GM23338 (cell line): ENCODE results near the gene LMOD1. TPM values are rescaled to one million over a fixed set of nuclear protein-coding genes. Genes with fewer than 3 reads are reported as not detected.

ENCODE experiments used
- ATAC-seq: fragments of 200-7000 bp; cut with Tn5 transposase; 3 replicates; pipeline ENCODE4 v1.9.1; 2020
- DNase-seq: peaks from one replicate; pipeline ENCODE4 v3.0.0-alpha.2; 2015; ENCODE audit warnings: low spot score
- H2AFZ ChIP-seq: fragments of 200-600 bp; sonication (generic); 2 replicates; pipeline ENCODE4 v1.8.0; 2016; ENCODE audit warnings: antibody characterized with exemption, mild to moderate bottlenecking, moderate library complexity
- H3F3A ChIP-seq: fragments of 200-600 bp; sonication (generic); replicated peaks from 2 replicates; pipeline ENCODE4 v1.8.0; 2017; ENCODE audit warnings: antibody characterized with exemption, mixed run types, low read depth
- H3K27ac ChIP-seq: fragments of 200-600 bp; sonication (generic); 2 replicates; pipeline ENCODE4 v1.6.1; 2016; ENCODE audit warnings: low read depth
- H3K27me3 ChIP-seq: fragments of 200-600 bp; sonication (generic); 2 replicates; pipeline ENCODE4 v1.8.0; 2016; ENCODE audit warnings: mild to moderate bottlenecking, mixed run types, moderate library complexity; ENCODE audit not compliant: insufficient read depth
- H3K36me3 ChIP-seq: fragments of 200-600 bp; sonication (generic); 2 replicates; pipeline ENCODE4 v1.8.0; 2016; ENCODE audit warnings: mild to moderate bottlenecking; ENCODE audit not compliant: insufficient read depth
- H3K4me1 ChIP-seq: fragments of 200-600 bp; sonication (generic); 2 replicates; pipeline ENCODE4 v1.8.0; 2016; ENCODE audit warnings: mild to moderate bottlenecking, moderate library complexity; ENCODE audit not compliant: insufficient read depth
- H3K4me2 ChIP-seq: fragments of 200-600 bp; sonication (generic); 2 replicates; pipeline ENCODE4 v1.7.1; 2017; ENCODE audit warnings: mixed run types
- H3K4me3 ChIP-seq: fragments of 200-600 bp; sonication (generic); 2 replicates; pipeline ENCODE4 v1.6.1; 2016; ENCODE audit warnings: mixed run types
- H3K79me2 ChIP-seq: fragments of 200-600 bp; sonication (generic); replicated peaks from 2 replicates; pipeline ENCODE4 v1.8.0; 2017; ENCODE audit warnings: mild to moderate bottlenecking; ENCODE audit not compliant: insufficient read depth
- H3K9me2 ChIP-seq: fragments of 200-600 bp; sonication (generic); 2 replicates; pipeline ENCODE4 v1.8.0; 2017; ENCODE audit not compliant: insufficient read depth
- H4K20me1 ChIP-seq: fragments of 200-600 bp; sonication (generic); replicated peaks from 2 replicates; pipeline ENCODE4 v1.8.0; 2017; ENCODE audit warnings: mild to moderate bottlenecking; ENCODE audit not compliant: insufficient read depth
- H3K27ac Mint-ChIP-seq: 2 replicates; pipeline ENCODE4 v1.8.0; 2020; ENCODE audit warnings: inconsistent platforms, mild to moderate bottlenecking, moderate library complexity, mixed read lengths
- H3K27me3 Mint-ChIP-seq: 3 replicates; pipeline ENCODE4 v1.8.0; 2022; ENCODE audit warnings: low read depth, mild to moderate bottlenecking, moderate library complexity, mixed read lengths, inconsistent platforms; ENCODE audit not compliant: insufficient read depth, poor library complexity
- H3K36me3 Mint-ChIP-seq: 3 replicates; pipeline ENCODE4 v1.8.0; 2021; ENCODE audit warnings: low read depth, mild to moderate bottlenecking, inconsistent platforms, moderate library complexity, mixed read lengths
- H3K4me1 Mint-ChIP-seq: 3 replicates; pipeline ENCODE4 v1.8.0; 2020; ENCODE audit warnings: mild to moderate bottlenecking, inconsistent platforms, mixed read lengths
- H3K4me3 Mint-ChIP-seq: 3 replicates; pipeline ENCODE4 v1.8.0; 2021; ENCODE audit warnings: moderate library complexity, mild to moderate bottlenecking, inconsistent platforms, mixed read lengths
- H3K9me3 Mint-ChIP-seq: 3 replicates; pipeline ENCODE4 v1.8.0; 2020; ENCODE audit warnings: moderate library complexity, mild to moderate bottlenecking, inconsistent platforms, mixed read lengths
- CREB1 ChIP-seq: fragments of 250-450 bp; sonication (Bioruptor Pico); IDR thresholded peaks from 2 replicates; pipeline ENCODE4 v1.5.0; 2020; ENCODE audit warnings: low read depth, mild to moderate bottlenecking, moderate library complexity
- CTCF ChIP-seq, 2 experiments: fragments of 200-600 bp in 1 of 2; sonication (generic) in 1 of 2; conservative IDR thresholded peaks; 2 replicates each; pipeline versions ENCODE4 v1.5.1 to v1.6.1; 2016 to 2017; ENCODE audit warnings: antibody characterized with exemption in 2 of 2, low read depth in 2 of 2, mild to moderate bottlenecking in 2 of 2, moderate library complexity in 1 of 2
- EZH2 ChIP-seq: fragments of 200-600 bp; sonication (generic); IDR thresholded peaks from one replicate; pipeline ENCODE4 v1.8.0; 2017; ENCODE audit warnings: antibody characterized with exemption, mild to moderate bottlenecking, low read depth; ENCODE audit not compliant: unreplicated experiment
- EZH2phosphoT487 ChIP-seq: fragments of 200-600 bp; sonication (generic); IDR thresholded peaks from one replicate; pipeline ENCODE4 v1.8.1; 2018; ENCODE audit warnings: antibody characterized with exemption; ENCODE audit not compliant: unreplicated experiment
- JUNB ChIP-seq: IDR thresholded peaks from one replicate; pipeline ENCODE4 v1.6.1; 2016; ENCODE audit warnings: antibody characterized with exemption; ENCODE audit not compliant: unreplicated experiment
- NANOG ChIP-seq: IDR thresholded peaks from 2 replicates; pipeline ENCODE4 v1.6.1; 2016; ENCODE audit warnings: antibody characterized with exemption, borderline replicate concordance
- POLR2AphosphoS5 ChIP-seq: IDR thresholded peaks from 2 replicates; pipeline ENCODE4 v1.6.1; 2016; ENCODE audit warnings: antibody characterized with exemption, low read depth
- STAT1 ChIP-seq: IDR thresholded peaks from one replicate; pipeline ENCODE4 v1.6.1; 2016; ENCODE audit warnings: antibody characterized with exemption; ENCODE audit not compliant: unreplicated experiment
- ZNF114 ChIP-seq: fragments of 250-450 bp; sonication (Bioruptor Pico); IDR thresholded peaks from 2 replicates; pipeline ENCODE4 v1.5.0; 2020; ENCODE audit warnings: mild to moderate bottlenecking, moderate library complexity
- ZNF331 ChIP-seq: fragments of 250-450 bp; sonication (Bioruptor Pico); IDR thresholded peaks from 2 replicates; pipeline ENCODE4 v1.5.0; 2020; ENCODE audit warnings: low read depth, mild to moderate bottlenecking, moderate library complexity
- polyA plus RNA-seq: library from polyadenylated mRNA; unstranded; fragments of >200 nt; fragmentation: Nextera tagmentation; extraction: Ambion mirVana; gene quantifications from 2 replicates; pipeline ENCODE4 v1.2.1, GENCODE V29; 2016
- total RNA-seq: library from RNA; depleted of rRNA; stranded (reverse); fragments of >200 nt; shearing (Covaris generic); gene quantifications from 2 replicates; pipeline ENCODE4 v1.2.3, GENCODE V29; 2014
- TF ChIP-seq, protein P1 (sequence below): IDR thresholded peaks from 2 replicates; pipeline ENCODE4 v1.6.1; 2016; ENCODE audit warnings: antibody characterized with exemption
- TF ChIP-seq, protein P2 (sequence below): fragments of 250-450 bp; sonication (Bioruptor Pico); IDR thresholded peaks from 2 replicates; pipeline ENCODE4 v1.5.0; 2020; ENCODE audit warnings: mild to moderate bottlenecking, moderate library complexity
- TF ChIP-seq, protein P3 (sequence below): IDR thresholded peaks from one replicate; pipeline ENCODE4 v1.6.1; 2018; ENCODE audit warnings: antibody characterized with exemption; ENCODE audit not compliant: unreplicated experiment

LMOD1 gene
- total and polyA plus RNA-seq, 2 experiments from 2014 or later: 0.74 to 1.7 TPM

- Histone ChIP-seq H3K79me2 (no peaks in the 10 kb centered on the region), H3K4me3 (no peak overlapping the region), H3K27ac (no peak overlapping the region), H3K4me2 (no peak overlapping the region), H3K36me3 (peaks cover 55% of the 10 kb centered on the region), H3K4me1 (no peaks in the 10 kb centered on the region), H3F3A (0 out of 2 replicates have a peak, but pooled peaks cover 3% of the 10 kb centered on the region), H3K9me2 (no peaks in the 10 kb centered on the region), H4K20me1 (peaks cover 11% of the 10 kb centered on the region), H3K27me3 (no peaks in the 10 kb centered on the region), H2AFZ (no peak overlapping the region)
- DNase-seq (no peak), ATAC-seq (no peak)
- no peaks in the 10 kb centered on the region for H3K9me3 Mint-ChIP-seq
- no peak overlapping the region for H3K4me3 Mint-ChIP-seq
- H3K27me3 Mint-ChIP-seq: peaks cover 6% of the 10 kb centered on the region
- peaks cover 74% of the 10 kb centered on the region for H3K36me3 Mint-ChIP-seq
- no peak for TF ChIP-seq POLR2AphosphoS5
- no peak for TF ChIP-seq CREB1
- TF ChIP-seq, protein P1, sequence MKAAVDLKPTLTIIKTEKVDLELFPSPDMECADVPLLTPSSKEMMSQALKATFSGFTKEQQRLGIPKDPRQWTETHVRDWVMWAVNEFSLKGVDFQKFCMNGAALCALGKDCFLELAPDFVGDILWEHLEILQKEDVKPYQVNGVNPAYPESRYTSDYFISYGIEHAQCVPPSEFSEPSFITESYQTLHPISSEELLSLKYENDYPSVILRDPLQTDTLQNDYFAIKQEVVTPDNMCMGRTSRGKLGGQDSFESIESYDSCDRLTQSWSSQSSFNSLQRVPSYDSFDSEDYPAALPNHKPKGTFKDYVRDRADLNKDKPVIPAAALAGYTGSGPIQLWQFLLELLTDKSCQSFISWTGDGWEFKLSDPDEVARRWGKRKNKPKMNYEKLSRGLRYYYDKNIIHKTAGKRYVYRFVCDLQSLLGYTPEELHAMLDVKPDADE: no peak
- TF ChIP-seq, protein P2, sequence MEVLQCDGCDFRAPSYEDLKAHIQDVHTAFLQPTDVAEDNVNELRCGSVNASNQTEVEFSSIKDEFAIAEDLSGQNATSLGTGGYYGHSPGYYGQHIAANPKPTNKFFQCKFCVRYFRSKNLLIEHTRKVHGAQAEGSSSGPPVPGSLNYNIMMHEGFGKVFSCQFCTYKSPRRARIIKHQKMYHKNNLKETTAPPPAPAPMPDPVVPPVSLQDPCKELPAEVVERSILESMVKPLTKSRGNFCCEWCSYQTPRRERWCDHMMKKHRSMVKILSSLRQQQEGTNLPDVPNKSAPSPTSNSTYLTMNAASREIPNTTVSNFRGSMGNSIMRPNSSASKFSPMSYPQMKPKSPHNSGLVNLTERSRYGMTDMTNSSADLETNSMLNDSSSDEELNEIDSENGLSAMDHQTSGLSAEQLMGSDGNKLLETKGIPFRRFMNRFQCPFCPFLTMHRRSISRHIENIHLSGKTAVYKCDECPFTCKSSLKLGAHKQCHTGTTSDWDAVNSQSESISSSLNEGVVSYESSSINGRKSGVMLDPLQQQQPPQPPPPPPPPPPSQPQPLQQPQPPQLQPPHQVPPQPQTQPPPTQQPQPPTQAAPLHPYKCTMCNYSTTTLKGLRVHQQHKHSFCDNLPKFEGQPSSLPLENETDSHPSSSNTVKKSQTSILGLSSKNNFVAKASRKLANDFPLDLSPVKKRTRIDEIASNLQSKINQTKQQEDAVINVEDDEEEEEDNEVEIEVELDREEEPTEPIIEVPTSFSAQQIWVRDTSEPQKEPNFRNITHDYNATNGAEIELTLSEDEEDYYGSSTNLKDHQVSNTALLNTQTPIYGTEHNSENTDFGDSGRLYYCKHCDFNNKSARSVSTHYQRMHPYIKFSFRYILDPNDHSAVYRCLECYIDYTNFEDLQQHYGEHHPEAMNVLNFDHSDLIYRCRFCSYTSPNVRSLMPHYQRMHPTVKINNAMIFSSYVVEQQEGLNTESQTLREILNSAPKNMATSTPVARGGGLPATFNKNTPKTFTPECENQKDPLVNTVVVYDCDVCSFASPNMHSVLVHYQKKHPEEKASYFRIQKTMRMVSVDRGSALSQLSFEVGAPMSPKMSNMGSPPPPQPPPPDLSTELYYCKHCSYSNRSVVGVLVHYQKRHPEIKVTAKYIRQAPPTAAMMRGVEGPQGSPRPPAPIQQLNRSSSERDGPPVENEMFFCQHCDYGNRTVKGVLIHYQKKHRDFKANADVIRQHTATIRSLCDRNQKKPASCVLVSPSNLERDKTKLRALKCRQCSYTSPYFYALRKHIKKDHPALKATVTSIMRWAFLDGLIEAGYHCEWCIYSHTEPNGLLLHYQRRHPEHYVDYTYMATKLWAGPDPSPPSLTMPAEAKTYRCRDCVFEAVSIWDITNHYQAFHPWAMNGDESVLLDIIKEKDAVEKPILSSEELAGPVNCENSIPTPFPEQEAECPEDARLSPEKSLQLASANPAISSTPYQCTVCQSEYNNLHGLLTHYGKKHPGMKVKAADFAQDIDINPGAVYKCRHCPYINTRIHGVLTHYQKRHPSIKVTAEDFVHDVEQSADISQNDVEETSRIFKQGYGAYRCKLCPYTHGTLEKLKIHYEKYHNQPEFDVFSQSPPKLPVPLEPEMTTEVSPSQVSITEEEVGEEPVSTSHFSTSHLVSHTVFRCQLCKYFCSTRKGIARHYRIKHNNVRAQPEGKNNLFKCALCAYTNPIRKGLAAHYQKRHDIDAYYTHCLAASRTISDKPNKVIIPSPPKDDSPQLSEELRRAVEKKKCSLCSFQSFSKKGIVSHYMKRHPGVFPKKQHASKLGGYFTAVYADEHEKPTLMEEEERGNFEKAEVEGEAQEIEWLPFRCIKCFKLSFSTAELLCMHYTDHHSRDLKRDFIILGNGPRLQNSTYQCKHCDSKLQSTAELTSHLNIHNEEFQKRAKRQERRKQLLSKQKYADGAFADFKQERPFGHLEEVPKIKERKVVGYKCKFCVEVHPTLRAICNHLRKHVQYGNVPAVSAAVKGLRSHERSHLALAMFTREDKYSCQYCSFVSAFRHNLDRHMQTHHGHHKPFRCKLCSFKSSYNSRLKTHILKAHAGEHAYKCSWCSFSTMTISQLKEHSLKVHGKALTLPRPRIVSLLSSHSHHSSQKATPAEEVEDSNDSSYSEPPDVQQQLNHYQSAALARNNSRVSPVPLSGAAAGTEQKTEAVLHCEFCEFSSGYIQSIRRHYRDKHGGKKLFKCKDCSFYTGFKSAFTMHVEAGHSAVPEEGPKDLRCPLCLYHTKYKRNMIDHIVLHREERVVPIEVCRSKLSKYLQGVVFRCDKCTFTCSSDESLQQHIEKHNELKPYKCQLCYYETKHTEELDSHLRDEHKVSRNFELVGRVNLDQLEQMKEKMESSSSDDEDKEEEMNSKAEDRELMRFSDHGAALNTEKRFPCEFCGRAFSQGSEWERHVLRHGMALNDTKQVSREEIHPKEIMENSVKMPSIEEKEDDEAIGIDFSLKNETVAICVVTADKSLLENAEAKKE (CRISPR knock-in tag): no peak
- no peak for TF ChIP-seq EZH2phosphoT487
- no peak for TF ChIP-seq ZNF114 (CRISPR knock-in tag)
- TF ChIP-seq EZH2: no peak
- TF ChIP-seq CTCF (conservative IDR thresholded peaks at IDR 0.05; ENCODE audit: low read depth in 2 of 2): no peak
- TF ChIP-seq, protein P3, sequence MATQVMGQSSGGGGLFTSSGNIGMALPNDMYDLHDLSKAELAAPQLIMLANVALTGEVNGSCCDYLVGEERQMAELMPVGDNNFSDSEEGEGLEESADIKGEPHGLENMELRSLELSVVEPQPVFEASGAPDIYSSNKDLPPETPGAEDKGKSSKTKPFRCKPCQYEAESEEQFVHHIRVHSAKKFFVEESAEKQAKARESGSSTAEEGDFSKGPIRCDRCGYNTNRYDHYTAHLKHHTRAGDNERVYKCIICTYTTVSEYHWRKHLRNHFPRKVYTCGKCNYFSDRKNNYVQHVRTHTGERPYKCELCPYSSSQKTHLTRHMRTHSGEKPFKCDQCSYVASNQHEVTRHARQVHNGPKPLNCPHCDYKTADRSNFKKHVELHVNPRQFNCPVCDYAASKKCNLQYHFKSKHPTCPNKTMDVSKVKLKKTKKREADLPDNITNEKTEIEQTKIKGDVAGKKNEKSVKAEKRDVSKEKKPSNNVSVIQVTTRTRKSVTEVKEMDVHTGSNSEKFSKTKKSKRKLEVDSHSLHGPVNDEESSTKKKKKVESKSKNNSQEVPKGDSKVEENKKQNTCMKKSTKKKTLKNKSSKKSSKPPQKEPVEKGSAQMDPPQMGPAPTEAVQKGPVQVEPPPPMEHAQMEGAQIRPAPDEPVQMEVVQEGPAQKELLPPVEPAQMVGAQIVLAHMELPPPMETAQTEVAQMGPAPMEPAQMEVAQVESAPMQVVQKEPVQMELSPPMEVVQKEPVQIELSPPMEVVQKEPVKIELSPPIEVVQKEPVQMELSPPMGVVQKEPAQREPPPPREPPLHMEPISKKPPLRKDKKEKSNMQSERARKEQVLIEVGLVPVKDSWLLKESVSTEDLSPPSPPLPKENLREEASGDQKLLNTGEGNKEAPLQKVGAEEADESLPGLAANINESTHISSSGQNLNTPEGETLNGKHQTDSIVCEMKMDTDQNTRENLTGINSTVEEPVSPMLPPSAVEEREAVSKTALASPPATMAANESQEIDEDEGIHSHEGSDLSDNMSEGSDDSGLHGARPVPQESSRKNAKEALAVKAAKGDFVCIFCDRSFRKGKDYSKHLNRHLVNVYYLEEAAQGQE: no peak
- TF ChIP-seq JUNB: no peak
- TF ChIP-seq NANOG: no peak
- no peak for TF ChIP-seq ZNF331 (CRISPR knock-in tag)
- TF ChIP-seq STAT1: no peak
- no peaks in the 10 kb centered on the region for H3K4me1 Mint-ChIP-seq
- H3K27ac Mint-ChIP-seq: no peak overlapping the region
Measured at GRCh38 chr1:201859424-201859823, 86.9 kb downstream of the LMOD1 start.
